Mesothelial cell of epicardium (in vitro differentiated cells): ENCODE data around the gene MYOCOS. TPM values are rescaled to one million over a fixed set of nuclear protein-coding genes. Genes with fewer than 3 reads are reported as not detected.

Experiments used
- DNase-seq, 2 experiments: peaks; one replicate each; pipeline ENCODE4 v3.0.0; 2021; ENCODE audit warnings: low spot score in 2 of 2; ENCODE audit not compliant: unreplicated experiment in 2 of 2
- H3K27ac Mint-ChIP-seq: 2 replicates; pipeline ENCODE4 v1.8.0; 2021; ENCODE audit warnings: mixed read lengths
- H3K27me3 Mint-ChIP-seq: 2 replicates; pipeline ENCODE4 v1.8.0; 2021; ENCODE audit warnings: low read depth, mixed read lengths
- H3K36me3 Mint-ChIP-seq: 2 replicates; pipeline ENCODE4 v1.8.0; 2021; ENCODE audit warnings: mixed read lengths
- H3K4me1 Mint-ChIP-seq: 2 replicates; pipeline ENCODE4 v1.8.0; 2021; ENCODE audit warnings: mixed read lengths
- H3K4me3 Mint-ChIP-seq: 2 replicates; pipeline ENCODE4 v1.8.0; 2021; ENCODE audit warnings: mild to moderate bottlenecking, moderate library complexity, mixed read lengths
- H3K9me3 Mint-ChIP-seq: 2 replicates; pipeline ENCODE4 v1.8.0; 2021; ENCODE audit warnings: mixed read lengths
- CTCF ChIP-seq: fragments of 200-600 bp; sonication (generic); IDR thresholded peaks from one replicate; pipeline ENCODE4 v1.5.0; 2021; ENCODE audit warnings: antibody characterized with exemption; ENCODE audit not compliant: unreplicated experiment
- total RNA-seq: library from RNA; stranded (reverse); gene quantifications from 3 replicates; pipeline ENCODE4 v1.2.1, GENCODE V29; 2021

Gene MYOCOS
- total RNA-seq, 1 donor from 2014 or later, result not detected

GRCh38 chr1:171646249-171646560, 24.2 kb downstream of the MYOCOS start:
- Mint-ChIP-seq H3K9me3 (no peaks in the 10 kb centered on the region), H3K4me1 (peaks cover 21% of the 10 kb centered on the region), H3K27me3 (peaks cover 1% of the 10 kb centered on the region), H3K4me3 (no peak overlapping the region), H3K27ac (no peak overlapping the region), H3K36me3 (no peaks in the 10 kb centered on the region)
- DNase-seq, result no peak
- no peak for TF ChIP-seq CTCF

- no peak for DNase-seq
- Mint-ChIP-seq H3K4me1 (peaks cover 44% of the 10 kb centered on the region), H3K27me3 (no peaks in the 10 kb centered on the region), H3K4me3 (no peak within 1 kb of the TSS), H3K9me3 (no peaks in the 10 kb centered on the region), H3K36me3 (no peaks in the 10 kb centered on the region), H3K27ac (peak within 1 kb of the TSS; percentile 89)
- TF ChIP-seq CTCF, result no peak
Measured at GRCh38 chr1:171652234-171652822, 30.3 kb downstream of the MYOCOS start, which contains the start of gene MYOC. MYOC (minus strand) TSS chr1:171652688; CDS start chr1:171652611, 77 bp downstream.

- no peak for TF ChIP-seq CTCF
- no peaks in the 10 kb centered on the region for H3K36me3 Mint-ChIP-seq
- H3K27me3 Mint-ChIP-seq, result no peaks in the 10 kb centered on the region
- H3K4me3 Mint-ChIP-seq, result no peak overlapping the region
- no peak for DNase-seq
- H3K9me3 Mint-ChIP-seq, result no peaks in the 10 kb centered on the region
- peaks cover 50% of the 10 kb centered on the region for H3K4me1 Mint-ChIP-seq
- peak overlapping the region; percentile 96 for H3K27ac Mint-ChIP-seq
Measured at GRCh38 chr1:171653796-171654195, 31.8 kb downstream of the MYOCOS start.

GRCh38 chr1:171654201-171654941, 32.3 kb downstream of the MYOCOS start:
- Mint-ChIP-seq H3K27me3 (no peaks in the 10 kb centered on the region), H3K36me3 (no peaks in the 10 kb centered on the region), H3K4me3 (no peak overlapping the region), H3K9me3 (no peaks in the 10 kb centered on the region), H3K4me1 (peaks cover 50% of the 10 kb centered on the region), H3K27ac (peak overlapping the region; percentile 96)
- no peak for TF ChIP-seq CTCF
- no peak for DNase-seq

GRCh38 chr1:171654942-171655745, 33.1 kb downstream of the MYOCOS start:
- peak in 1 of 2 experiments; percentile 74 for DNase-seq
- no peaks in the 10 kb centered on the region for H3K36me3 Mint-ChIP-seq
- H3K4me1 Mint-ChIP-seq, result peaks cover 54% of the 10 kb centered on the region
- no peaks in the 10 kb centered on the region for H3K9me3 Mint-ChIP-seq
- TF ChIP-seq CTCF, result peak; percentile 41
- peak overlapping the region; percentile 41 for H3K4me3 Mint-ChIP-seq
- no peaks in the 10 kb centered on the region for H3K27me3 Mint-ChIP-seq
- peak overlapping the region; percentile 96 for H3K27ac Mint-ChIP-seq
